Lower leg skin (tissue), 3 donors: ENCODE data around the gene INIP.

Source experiments
- POLR2A ChIP-seq, 2 donors: fragments of 450-650 bp; IDR thresholded peaks; one replicate each; pipeline ENCODE4 v1.6.1; 2016 to 2017; ENCODE audit warnings: antibody characterized with exemption in 2 of 2, mild to moderate bottlenecking in 1 of 2, moderate library complexity in 1 of 2
- TF ChIP-seq, protein P1 (sequence below), 3 donors: fragments of 450-650 bp; IDR thresholded peaks; one replicate each; pipeline ENCODE4 v1.5.1; 2016; ENCODE audit warnings: antibody characterized with exemption in 3 of 3, mild to moderate bottlenecking in 3 of 3, moderate library complexity in 2 of 3

DNA sequence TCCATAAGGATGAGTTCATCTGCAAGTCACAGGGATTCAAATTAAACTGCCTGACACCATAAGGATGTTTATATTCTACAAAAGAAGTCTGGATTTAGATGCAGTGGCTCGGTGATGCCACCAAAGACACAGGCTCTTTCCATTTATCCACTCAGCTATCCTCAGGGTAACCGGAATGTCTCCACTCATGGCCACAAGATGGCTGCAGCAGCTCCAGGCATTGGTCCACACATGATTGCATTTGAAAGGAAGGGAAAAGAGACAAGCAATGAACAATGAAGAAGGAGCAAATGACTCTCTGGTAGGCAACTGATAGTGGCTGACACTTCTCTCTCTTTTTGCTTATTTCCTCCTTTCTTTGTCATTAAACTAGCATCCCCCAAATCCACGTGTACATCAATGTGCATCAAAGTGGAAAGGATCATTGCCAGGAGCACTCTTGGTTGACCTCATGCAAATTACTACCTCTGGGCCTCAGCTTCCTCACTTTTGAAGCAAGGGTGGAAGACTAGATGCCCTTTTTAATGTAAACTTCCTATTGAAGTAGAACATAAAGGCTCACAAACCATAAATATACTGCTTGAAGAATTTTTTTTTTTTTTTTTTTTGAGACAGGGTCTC is 25.4 kb upstream of the INIP start:
- TF ChIP-seq, protein P1, sequence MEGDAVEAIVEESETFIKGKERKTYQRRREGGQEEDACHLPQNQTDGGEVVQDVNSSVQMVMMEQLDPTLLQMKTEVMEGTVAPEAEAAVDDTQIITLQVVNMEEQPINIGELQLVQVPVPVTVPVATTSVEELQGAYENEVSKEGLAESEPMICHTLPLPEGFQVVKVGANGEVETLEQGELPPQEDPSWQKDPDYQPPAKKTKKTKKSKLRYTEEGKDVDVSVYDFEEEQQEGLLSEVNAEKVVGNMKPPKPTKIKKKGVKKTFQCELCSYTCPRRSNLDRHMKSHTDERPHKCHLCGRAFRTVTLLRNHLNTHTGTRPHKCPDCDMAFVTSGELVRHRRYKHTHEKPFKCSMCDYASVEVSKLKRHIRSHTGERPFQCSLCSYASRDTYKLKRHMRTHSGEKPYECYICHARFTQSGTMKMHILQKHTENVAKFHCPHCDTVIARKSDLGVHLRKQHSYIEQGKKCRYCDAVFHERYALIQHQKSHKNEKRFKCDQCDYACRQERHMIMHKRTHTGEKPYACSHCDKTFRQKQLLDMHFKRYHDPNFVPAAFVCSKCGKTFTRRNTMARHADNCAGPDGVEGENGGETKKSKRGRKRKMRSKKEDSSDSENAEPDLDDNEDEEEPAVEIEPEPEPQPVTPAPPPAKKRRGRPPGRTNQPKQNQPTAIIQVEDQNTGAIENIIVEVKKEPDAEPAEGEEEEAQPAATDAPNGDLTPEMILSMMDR (IDR thresholded peaks at IDR 0.05), result no peak
- no peak for TF ChIP-seq POLR2A (IDR thresholded peaks at IDR 0.05)
